HG03175 (cell line): ENCODE measurements around the gene TMTC1.

Experiments
- ATAC-seq: cut with Tn5 transposase; IDR thresholded peaks from one replicate; pipeline ENCODE4 v1.9.1; 2021; ENCODE audit warnings: mild to moderate bottlenecking, moderate library complexity; ENCODE audit not compliant: unreplicated experiment

TMTC1 gene

GRCh38 chr12:29622251-29622650, 161.5 kb downstream of the TMTC1 start:
- no peak for ATAC-seq

GRCh38 chr12:29620030-29620429, 163.7 kb downstream of the TMTC1 start:
- ATAC-seq, result no peak

- ATAC-seq, result no peak
These were observed 166.3 kb downstream of the TMTC1 start for GRCh38 chr12:29617407-29617803.

GRCh38 chr12:29616664-29617406, 166.9 kb downstream of the TMTC1 start:
- no peak for ATAC-seq

DNA sequence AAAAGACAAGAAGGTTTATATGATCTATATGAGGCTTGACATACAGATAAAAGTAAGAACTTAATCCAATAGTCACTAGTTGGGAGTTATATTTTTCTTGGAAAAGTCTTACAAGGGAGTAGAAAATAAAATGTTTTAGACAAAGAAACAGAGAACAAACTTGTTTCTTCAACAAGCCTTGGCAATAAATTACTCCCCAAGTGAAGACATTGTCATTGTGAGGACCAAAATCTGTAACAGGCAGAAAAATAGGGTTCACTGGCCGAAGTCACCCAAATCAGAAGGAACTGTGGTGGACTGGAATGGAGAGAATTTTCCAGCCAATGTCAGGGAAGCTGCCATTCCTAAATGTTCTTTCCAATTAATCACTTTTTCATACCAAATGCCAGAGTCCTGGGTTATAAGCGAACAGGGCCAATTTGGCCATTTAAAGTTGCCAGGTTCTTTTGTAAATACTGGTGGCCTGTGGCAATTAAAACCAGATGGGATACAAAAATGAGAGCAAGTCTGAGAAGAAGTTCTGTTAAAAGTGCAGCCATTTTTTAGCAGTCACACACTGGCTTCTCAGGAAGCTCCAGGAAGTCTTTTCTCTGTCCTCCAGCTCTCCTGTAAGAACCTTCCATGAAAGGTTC, 168.9 kb downstream of the TMTC1 start:
- no peak for ATAC-seq

DNA sequence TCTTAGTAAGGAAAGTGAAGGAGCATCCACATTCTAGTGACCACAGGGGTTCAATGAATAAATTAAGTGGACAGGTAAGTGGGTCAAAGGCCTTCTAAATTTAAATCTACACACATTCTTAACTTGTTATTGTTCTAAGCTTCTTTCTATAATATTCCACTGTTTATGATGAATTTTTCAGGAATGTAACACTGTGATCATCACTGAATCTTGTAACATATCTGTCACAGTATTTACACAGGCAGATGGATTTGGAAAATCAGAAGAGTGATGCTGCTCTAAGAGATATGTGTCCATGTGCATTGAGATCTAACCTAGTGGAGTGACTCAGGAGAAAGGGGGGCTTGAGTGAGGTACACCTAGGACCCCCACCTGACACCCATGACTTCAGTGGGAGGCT, 170.8 kb downstream of the TMTC1 start:
- ATAC-seq, result no peak

- ATAC-seq, result no peak
These were observed 171.8 kb downstream of the TMTC1 start for GRCh38 chr12:29611906-29612305.

DNA sequence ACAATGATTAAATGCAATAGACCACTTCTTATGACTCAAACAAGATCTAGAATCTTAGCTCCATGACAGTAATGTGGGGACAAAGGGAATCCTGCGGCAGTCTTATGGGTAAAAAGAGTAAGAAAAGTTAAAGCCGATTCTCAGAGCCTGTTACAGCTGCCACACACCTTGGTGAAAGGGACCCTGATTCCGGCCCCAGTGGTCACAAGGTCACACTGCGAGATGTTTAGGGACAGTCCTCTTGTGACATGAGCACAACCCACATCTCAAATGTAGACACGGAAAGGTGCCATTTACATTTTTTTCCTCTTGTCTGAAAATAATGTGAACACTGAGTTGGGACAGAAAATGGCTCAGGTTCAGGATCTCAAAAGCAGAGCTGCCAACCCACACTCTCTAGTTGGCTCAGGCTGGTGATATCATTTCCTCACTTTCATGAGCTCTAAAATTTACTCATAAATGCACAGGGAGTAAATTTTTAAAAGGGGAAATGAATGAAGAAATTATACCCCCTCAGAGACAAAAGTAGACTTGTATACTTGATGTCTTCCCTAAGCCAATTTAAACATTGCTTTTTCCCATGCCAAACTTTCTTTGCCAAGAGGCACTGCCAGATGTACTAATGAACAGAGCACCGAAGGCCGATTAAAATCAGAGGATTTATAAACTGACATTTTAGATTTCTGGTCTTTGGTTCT, 173.1 kb downstream of the TMTC1 start:
- ATAC-seq, result no peak

GRCh38 chr12:29609431-29610215, 174.1 kb downstream of the TMTC1 start:
- no peak for ATAC-seq

- no peak for ATAC-seq
These were observed 175.2 kb downstream of the TMTC1 start for GRCh38 chr12:29608581-29608980.

GRCh38 chr12:29599381-29599780, 184.4 kb downstream of the TMTC1 start:
- no peak for ATAC-seq

DNA sequence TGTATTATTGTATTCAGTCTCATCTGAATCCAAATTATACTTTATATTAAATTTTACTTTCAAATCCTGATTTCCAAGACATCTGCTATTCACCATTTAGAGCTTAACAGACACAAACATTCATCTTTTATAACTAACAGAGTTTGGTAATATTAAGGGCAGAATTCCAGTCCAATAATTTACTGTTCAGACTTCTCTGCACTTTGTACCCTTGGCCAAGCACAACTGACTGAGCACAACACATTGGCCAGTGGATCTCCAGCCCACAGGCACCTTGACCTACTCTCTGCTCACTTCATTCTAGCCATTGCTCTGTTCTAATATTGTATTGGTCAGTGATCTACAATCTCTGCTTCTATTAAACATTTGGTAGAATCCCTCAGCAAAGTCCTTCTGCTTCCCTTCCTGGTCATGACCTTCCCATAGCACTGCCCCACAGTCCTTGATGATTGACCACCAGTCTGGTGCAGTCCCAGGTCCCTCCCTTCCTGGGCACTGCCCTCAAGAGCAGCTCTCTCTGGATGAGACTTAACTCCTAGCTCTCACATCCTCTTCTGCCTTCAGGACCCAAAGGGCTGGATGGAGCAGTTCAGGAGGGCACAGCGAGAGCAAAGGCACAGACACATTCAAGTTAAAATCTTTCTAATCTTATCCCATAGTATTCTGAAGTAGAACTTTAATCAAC, 188.5 kb downstream of the TMTC1 start:
- no peak for ATAC-seq

- ATAC-seq, result no peak
These were observed 190.7 kb downstream of the TMTC1 start for GRCh38 chr12:29593001-29593400.

DNA sequence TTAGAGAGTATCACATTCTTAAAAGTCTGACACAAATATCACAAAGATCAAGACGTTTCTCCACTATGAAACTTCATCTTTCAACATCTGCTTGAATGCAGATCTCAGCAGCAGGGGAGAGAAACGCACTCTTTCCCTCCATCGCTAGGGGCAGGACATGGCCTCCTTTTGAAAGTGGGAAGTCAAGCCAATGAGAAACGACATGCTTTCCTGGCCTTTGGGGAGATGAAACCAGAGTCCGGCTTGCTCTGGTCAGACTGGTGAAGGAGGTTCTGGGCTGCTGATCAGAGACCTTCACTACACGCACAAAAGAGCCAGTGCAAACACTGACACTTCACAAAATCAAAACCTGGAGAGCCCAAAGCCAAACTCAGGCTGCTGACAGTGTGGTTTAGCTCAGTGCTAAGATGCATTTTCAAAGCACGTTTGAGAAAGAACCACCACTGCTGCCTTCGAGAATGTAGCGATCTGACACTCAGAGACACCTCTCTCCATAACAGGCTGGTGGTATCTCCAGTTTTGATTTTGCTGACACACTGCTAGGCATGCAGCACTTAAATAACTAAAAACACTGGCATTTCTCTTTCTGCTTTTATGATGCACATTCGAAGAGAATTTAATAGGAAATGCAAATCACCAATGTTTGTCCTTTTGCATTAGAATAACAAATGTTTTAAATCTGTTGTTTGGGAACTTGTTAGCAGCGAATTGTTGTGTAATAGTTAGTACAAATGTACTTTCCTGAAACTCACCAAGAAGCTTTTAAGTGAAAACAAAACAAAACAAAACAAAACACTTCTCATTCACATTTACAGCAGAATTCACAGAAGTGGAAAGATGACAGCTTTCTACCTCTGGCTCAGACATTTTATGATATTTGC, 192.4 kb downstream of the TMTC1 start:
- no peak for ATAC-seq

- ATAC-seq, result no peak
These were observed 193.9 kb downstream of the TMTC1 start for GRCh38 chr12:29589851-29590250.

DNA sequence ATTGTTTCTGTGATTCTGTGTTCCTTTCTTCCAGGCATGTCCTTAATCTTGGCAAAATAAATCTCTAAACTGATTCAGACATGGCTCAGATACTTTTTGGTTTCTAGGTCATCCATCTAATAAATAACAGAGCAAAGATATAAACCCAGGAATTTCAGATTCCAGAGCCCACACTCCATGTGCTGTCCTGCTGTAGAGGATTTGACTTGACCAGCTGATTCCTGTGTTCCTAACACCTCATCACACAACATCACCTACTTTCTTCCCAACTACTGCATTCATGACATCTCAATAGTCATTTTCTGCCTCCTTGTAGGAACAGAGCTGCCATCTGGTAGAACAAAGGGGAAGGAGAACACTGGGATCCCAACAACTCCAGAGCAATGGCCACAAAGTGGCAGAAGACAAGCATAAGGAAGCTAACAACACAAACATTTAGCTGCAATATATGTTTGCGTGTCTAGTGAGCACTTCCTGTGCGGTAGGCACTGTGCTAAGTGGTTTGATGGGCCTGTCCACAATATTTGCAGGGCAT, 194.4 kb downstream of the TMTC1 start:
- ATAC-seq, result no peak

DNA sequence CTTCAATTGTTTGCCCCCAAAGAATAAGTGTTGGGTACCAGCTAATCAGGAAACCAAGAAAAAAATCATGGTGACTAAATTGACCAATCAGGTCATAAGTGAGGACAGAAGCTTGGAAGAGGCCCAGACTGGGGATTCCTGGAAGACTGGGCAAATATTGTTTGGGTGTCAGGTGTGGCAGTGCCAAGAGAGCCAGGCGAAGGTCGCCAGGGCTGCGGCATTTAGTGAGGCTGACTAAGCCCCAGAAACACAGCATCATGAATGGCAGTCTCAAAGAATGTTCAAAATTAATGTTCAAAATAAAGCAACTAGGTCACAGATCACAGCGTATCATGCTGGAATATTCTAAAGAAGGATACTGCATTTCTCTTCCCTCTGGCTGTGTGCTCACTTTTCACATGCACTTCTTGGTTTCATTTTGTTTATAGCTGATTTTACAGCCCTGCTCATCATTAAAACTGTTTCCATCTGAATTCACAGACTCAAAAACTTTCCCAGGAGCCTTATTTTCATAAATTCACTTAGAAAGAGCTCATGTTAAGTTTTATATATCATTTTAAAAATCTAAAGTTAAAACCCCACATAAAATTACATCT, 201.0 kb downstream of the TMTC1 start:
- ATAC-seq, result no peak

DNA sequence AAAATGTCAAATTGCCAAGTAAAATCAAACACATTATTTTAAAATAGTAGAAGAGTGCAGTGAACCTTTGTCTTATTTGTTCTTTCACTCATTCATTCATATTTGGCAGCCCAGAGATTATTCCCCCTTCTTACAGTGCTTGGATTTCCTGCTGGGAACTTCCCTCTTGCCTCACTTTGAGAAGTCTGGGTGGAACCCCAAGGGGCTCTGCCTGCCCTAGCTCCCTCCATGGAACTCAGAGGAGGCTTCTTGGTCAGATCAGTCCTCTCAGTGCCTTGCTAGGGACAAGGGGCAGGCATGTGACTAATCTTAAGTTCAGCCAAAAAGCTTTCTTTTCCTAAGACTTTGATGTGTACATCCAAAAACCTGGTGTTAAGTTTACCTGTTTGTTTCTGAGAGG, 201.6 kb downstream of the TMTC1 start:
- no peak for ATAC-seq

- ATAC-seq, result no peak
These were observed 202.1 kb downstream of the TMTC1 start for GRCh38 chr12:29581631-29582030.
